ENCODE measurements around the gene SPAG5.

DNA sequence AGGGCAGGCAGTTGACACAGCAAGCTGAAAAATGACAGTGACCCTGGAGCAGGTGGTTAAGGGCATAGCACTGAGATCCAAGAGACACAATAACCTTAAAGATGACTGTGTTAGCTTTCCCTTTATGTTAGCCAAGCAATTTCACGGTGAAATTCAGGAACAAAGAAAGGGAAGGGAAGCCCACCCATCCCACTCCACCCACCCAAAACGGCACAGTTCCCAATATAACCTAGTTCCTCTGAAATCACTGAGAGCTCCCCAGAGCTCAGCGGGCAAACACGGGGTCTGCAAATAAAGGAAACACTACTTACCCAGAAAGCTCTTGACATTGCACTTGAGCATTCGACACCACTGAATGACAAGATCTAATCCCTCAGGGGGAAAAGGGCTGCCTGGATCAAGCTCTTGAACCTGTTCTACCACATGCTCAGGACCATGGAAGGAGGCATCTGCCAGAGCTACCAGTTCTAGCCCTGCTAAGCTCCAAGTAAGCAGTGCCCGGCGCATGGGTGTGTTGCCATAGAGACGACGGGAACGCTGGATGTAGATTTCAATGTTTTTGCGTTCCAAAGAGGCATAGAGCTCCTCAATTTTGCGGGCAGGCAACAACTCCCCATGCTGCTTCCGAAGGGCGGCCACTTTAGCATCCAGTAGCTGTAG, 35.5 kb upstream of the SPAG5 start:
- no peak for TF ChIP-seq EZH2phosphoT487 (IDR thresholded peaks at IDR 0.05; ENCODE audit: insufficient read depth, low read depth)
- TF ChIP-seq EZH2 (IDR thresholded peaks at IDR 0.05; ENCODE audit: insufficient read depth, poor library complexity, severe bottlenecking), result no peak
